ENCODE results near the gene EDEM1. TPM values are rescaled to one million over a fixed set of nuclear protein-coding genes. Genes with fewer than 3 reads are reported as not detected.
A peak's percentile ranks its signal among the peaks of the same experiment; 100 is the strongest.

The EDEM1 gene
- total and polyA plus RNA-seq, 2 experiments from 2014 or later: 5.0 to 51.6 TPM

DNA sequence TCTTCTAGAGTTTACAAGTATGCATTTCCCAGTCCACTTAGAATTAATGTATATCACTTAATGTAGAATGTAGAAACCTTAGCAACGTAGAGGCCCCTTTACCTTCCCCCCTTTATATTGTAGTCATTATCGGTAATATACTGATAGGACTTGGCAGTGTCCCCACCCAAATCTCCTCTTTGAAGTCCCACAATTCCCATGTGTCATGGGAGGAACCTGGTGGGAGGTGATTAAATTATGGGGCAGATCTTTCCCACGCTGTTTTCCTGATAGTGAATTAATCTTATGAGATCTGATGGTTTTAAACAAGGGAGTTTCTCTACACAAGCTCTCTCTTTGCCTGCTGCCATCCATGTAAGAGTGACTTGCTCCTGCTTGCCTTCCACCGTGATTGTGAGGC is 34.4 kb upstream of the EDEM1 start:
- TF ChIP-seq CTCF (IDR thresholded peaks at IDR 0.05; ENCODE audit: low read depth, low read length): no peak

DNA sequence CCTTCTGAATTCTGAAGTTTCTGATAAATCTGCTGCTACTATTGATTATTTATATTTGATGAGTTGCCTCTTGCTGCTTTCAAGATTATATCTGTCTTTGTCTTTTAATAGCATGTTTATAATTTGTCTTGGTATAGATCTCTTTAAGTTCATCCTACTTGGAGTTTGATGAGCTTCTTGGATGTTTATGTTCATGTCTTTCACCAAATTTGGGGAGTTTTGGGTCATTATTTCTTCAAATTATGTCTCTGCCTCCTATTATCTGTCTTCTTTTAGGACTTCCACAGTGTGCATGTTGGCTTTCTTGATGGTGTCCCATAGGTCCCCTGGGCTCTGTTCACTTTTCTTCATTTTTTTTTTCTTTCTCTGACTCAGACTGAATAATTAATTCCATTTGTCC is 32.3 kb upstream of the EDEM1 start:
- no peak for TF ChIP-seq CTCF (IDR thresholded peaks at IDR 0.05; ENCODE audit: low read depth, low read length)
- no peak for DNase-seq (ENCODE audit: low read depth in 1 of 2, low spot score in 1 of 2)
- Histone ChIP-seq H3K27ac (no peak overlapping the region), H3K27me3 (no peaks in the 10 kb centered on the region), H3K4me3 (no peak overlapping the region), H3K4me1 (ENCODE audit: low read depth) (no peaks in the 10 kb centered on the region), H3K9me3 (ENCODE audit: low read depth) (no peaks in the 10 kb centered on the region), H3K36me3 (no peaks in the 10 kb centered on the region)

More for the DNA sequence above, 34.4 kb upstream of the EDEM1 start:
- H3K36me3 ChIP-seq: no peaks in the 10 kb centered on the region
- no peak for DNase-seq (ENCODE audit: low read depth in 1 of 2, low spot score in 1 of 2)
- H3K9me3 ChIP-seq (ENCODE audit: low read depth): no peaks in the 10 kb centered on the region
- H3K4me3 ChIP-seq: no peak overlapping the region
- no peak overlapping the region for H3K27ac ChIP-seq
- H3K27me3 ChIP-seq: no peaks in the 10 kb centered on the region
- H3K4me1 ChIP-seq (ENCODE audit: low read depth): no peaks in the 10 kb centered on the region

DNA sequence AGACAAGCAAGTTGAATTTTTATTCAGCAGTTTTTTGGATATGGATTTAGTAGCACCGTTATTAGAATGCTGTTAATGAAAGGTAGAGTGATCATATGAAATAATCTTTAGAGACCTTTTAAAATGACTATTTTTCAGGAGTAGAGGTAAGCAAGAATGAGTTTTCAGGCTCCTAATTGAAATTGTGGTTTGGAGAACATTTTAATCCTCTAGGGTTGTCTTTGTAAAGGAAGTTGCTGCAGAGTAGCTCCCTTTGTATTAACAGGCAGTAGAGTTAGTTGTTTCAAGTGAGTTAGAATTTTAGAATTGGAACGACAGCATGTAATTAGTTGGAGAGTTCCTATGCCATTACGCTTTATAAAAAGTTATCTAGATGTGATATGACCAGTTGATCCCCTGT is 27.2 kb upstream of the EDEM1 start:
- Histone ChIP-seq H3K27me3 (no peaks in the 10 kb centered on the region), H3K9me3 (ENCODE audit: low read depth) (no peaks in the 10 kb centered on the region), H3K36me3 (no peaks in the 10 kb centered on the region), H3K4me1 (ENCODE audit: low read depth) (peaks cover 15% of the 10 kb centered on the region), H3K27ac (no peak overlapping the region), H3K4me3 (no peak overlapping the region)
- no peak for TF ChIP-seq CTCF (IDR thresholded peaks at IDR 0.05; ENCODE audit: low read depth, low read length)
- no peak for DNase-seq (ENCODE audit: low read depth in 1 of 2, low spot score in 1 of 2)

GRCh38 chr3:5160940-5161858 is 26.3 kb upstream of the EDEM1 start:
- Histone ChIP-seq H3K36me3 (no peaks in the 10 kb centered on the region), H3K9me3 (ENCODE audit: low read depth) (no peaks in the 10 kb centered on the region), H3K27me3 (no peaks in the 10 kb centered on the region), H3K27ac (no peak overlapping the region), H3K4me3 (no peak overlapping the region), H3K4me1 (ENCODE audit: low read depth) (peaks cover 15% of the 10 kb centered on the region)
- no peak for TF ChIP-seq CTCF (IDR thresholded peaks at IDR 0.05; ENCODE audit: low read depth, low read length)
- DNase-seq (ENCODE audit: low read depth in 1 of 2, low spot score in 1 of 2): peak in 1 of 2 donors; percentile 6

GRCh38 chr3:5162102-5162501 is 25.4 kb upstream of the EDEM1 start:
- Histone ChIP-seq H3K9me3 (ENCODE audit: low read depth) (no peaks in the 10 kb centered on the region), H3K27ac (no peak overlapping the region), H3K4me3 (no peak overlapping the region), H3K27me3 (no peaks in the 10 kb centered on the region), H3K36me3 (no peaks in the 10 kb centered on the region), H3K4me1 (ENCODE audit: low read depth) (peaks cover 15% of the 10 kb centered on the region)
- peak in 1 of 2 donors; percentile 86 for DNase-seq (ENCODE audit: low read depth in 1 of 2, low spot score in 1 of 2)
- TF ChIP-seq CTCF (IDR thresholded peaks at IDR 0.05; ENCODE audit: low read depth, low read length): no peak
